ENCODE results near the gene ZG16.

The ZG16 gene

DNA sequence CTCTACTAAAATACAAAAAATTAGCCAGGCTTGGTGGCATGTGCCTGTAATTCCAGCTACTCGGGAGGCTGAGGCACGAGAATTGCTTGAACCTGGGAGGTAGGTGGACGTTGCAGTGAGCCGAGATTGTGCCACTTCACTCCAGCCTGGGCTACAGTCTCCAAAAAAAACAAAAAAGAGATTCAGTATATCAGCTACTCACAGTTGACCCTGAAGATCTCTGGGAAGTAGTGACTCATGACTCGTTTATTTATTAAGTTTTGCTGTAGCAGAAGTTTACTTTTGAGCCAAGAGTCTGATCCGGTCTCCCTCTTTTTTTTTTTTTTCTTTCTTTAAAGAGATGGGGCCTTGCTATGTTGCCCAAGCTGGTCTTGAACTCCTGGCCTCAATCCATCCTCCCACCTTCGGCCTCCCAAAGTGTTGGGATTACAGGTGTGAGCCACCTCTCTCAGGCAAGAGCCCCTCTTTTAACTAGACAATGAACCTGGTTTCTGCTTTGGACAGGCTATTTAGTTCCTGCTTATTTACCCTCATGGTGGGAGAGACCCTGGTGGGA lies 46.6 kb downstream of the ZG16 start:
- no peak for DNase-seq (ENCODE audit: low spot score)

GRCh38 chr16:29825145-29826044 lies 47.3 kb downstream of the ZG16 start:
- no peak for DNase-seq (ENCODE audit: low spot score)

- no peak for DNase-seq (ENCODE audit: low spot score)
Measured at GRCh38 chr16:29826342-29826695, 48.3 kb downstream of the ZG16 start.

DNA sequence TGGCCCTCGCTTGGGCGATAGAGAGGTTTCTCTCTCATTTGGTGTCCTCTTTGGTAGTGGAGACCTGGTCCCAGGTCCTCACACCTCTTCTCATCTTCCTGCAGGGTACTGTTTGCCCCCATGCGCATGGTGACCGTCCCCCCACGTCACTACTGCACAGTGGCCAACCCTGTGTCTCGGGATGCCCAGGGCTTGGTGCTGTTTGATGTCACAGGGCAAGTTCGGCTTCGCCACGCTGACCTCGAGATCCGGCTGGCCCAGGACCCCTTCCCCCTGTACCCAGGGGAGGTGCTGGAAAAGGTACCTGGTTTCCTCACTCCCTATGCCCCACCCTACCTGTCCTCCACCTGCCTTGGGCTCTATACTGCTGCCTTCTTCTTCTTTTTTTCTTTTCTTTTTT lies 52.7 kb downstream of the ZG16 start:
- DNase-seq (ENCODE audit: low spot score): no peak

- DNase-seq (ENCODE audit: low spot score): no peak
Measured at GRCh38 chr16:29831490-29831889, 53.4 kb downstream of the ZG16 start.

Small RNAs within 50 kb of the gene (small RNA-seq; reads per million reads assigned to genes)
- 0 reads per million in 2 experiments for gene AC009133.6
- gene AC120114.4: 0 reads per million in 2 experiments

Measured in SK-N-DZ (cell line).